HepG2 (cell line): ENCODE results near the gene GP2. TPM values are rescaled to one million over a fixed set of nuclear protein-coding genes. Genes with fewer than 3 reads are reported as not detected.

Experiments
- ATAC-seq: fragments of 200-7000 bp; cut with Tn5 transposase; 3 replicates; pipeline ENCODE4 v1.9.1; 2020; ENCODE audit warnings: mild to moderate bottlenecking, moderate library complexity
- BruUV-seq: library from RNA; stranded (reverse); fragments of 400-500 nt; replicated peaks from 2 replicates; lab custom pipeline; 2021; lab: Mats Ljungman, UMichigan
- CTCF ChIA-PET: fragments of 300-600 bp; formaldehyde crosslinking; extraction: SDS; loops from one replicate; lab custom pipeline; 2021; ENCODE audit warnings: low total read pairs, inconsistent platforms, low intra/inter-chr PET ratio; lab: Yijun Ruan, JAX
- POLR2A ChIA-PET: fragments of 350-600 bp; sonication (Branson Sonifier 250); formaldehyde crosslinking; loops from one replicate; lab custom pipeline; 2020; ENCODE audit warnings: antibody characterized with exemption, inconsistent platforms; lab: Yijun Ruan, JAX
- DNase-seq: peaks from one replicate; pipeline ENCODE4 v3.0.0-alpha.2; 2015; ENCODE audit warnings: low spot score
- FAIRE-seq: peaks from 3 replicates; lab custom pipeline; 2011; peaks lifted over from hg19 to GRCh38; lab: Jason Lieb, UNC
- H2AFZ ChIP-seq: one replicate; pipeline ENCODE4 v1.6.1; 2011; ENCODE audit warnings: low read length, inconsistent platforms
- H3K27ac ChIP-seq: fragments of 300-600 bp; 3 replicates; pipeline ENCODE4 v1.8.0; 2011; ENCODE audit warnings: mixed run types, mild to moderate bottlenecking, mixed read lengths, low read length, inconsistent platforms; ENCODE audit not compliant: insufficient read depth; ENCODE audit errors: extremely low read length
- H3K27me3 ChIP-seq, 2 experiments: fragments of 200-600 bp in 1 of 2; 2 replicates in 1 of 2; 3 replicates in 1 of 2; pipeline versions ENCODE4 v1.6.0 to v1.8.0; 2011; ENCODE audit warnings: low read length in 2 of 2, mild to moderate bottlenecking in 2 of 2, moderate library complexity in 2 of 2, inconsistent platforms in 1 of 2; ENCODE audit not compliant: insufficient read depth in 2 of 2, control insufficient read depth in 1 of 2
- H3K36me3 ChIP-seq, 2 experiments: fragments of 200-600 bp in 1 of 2; replicated peaks in 1 of 2; 2 replicates in 1 of 2; 3 replicates in 1 of 2; pipeline versions ENCODE4 v1.5.1 to v1.8.0; 2011; ENCODE audit warnings: low read length in 2 of 2, inconsistent platforms in 1 of 2; ENCODE audit not compliant: insufficient read depth in 2 of 2, control insufficient read depth in 1 of 2
- H3K4me1 ChIP-seq: 2 replicates; pipeline ENCODE4 v1.5.1; 2012; ENCODE audit warnings: low read length, inconsistent platforms; ENCODE audit not compliant: insufficient read depth
- H3K4me2 ChIP-seq: 2 replicates; pipeline ENCODE4 v1.6.0; 2011; ENCODE audit warnings: low read depth, low read length, inconsistent platforms
- H3K4me3 ChIP-seq, 3 experiments: fragments of 200-600 bp in 1 of 3; sonication (generic), shearing (Covaris generic) in 1 of 3; replicated peaks in 1 of 3; 2 replicates each; pipeline ENCODE4 v1.5.1; 2011 to 2016; ENCODE audit warnings: low read length in 3 of 3, inconsistent platforms in 2 of 3, low read depth in 2 of 3, mild to moderate bottlenecking in 2 of 3, control low read depth in 1 of 3, mixed read lengths in 1 of 3; ENCODE audit not compliant: insufficient read depth in 1 of 3
- H3K79me2 ChIP-seq: one replicate; pipeline ENCODE4 v1.6.1; 2011; ENCODE audit warnings: low read length, inconsistent platforms; ENCODE audit not compliant: insufficient read depth
- H3K9ac ChIP-seq: 2 replicates; pipeline ENCODE4 v1.6.0; 2011; ENCODE audit warnings: mild to moderate bottlenecking, low read depth, low read length, inconsistent platforms; ENCODE audit not compliant: insufficient read depth
- H3K9me3 ChIP-seq: 2 replicates; pipeline ENCODE4 v1.5.1; 2012; ENCODE audit warnings: mild to moderate bottlenecking, low read length
- H4K20me1 ChIP-seq: 2 replicates; pipeline ENCODE4 v1.6.0; 2011; ENCODE audit warnings: inconsistent platforms, mild to moderate bottlenecking, low read length, moderate library complexity; ENCODE audit not compliant: insufficient read depth
- CCDC6 ChIP-seq: sonication (generic); formaldehyde crosslinking; IDR thresholded peaks from 2 replicates; pipeline ENCODE4 v1.8.1; 2022; ENCODE audit warnings: mild to moderate bottlenecking, missing genetic modification reagents, moderate library complexity
- MZF1 ChIP-seq: sonication (generic); formaldehyde crosslinking; IDR thresholded peaks from 2 replicates; pipeline ENCODE4 v1.8.1; 2023; ENCODE audit warnings: mild to moderate bottlenecking, missing genetic modification reagents, borderline replicate concordance
- ZNF431 ChIP-seq: sonication (generic); formaldehyde crosslinking; IDR thresholded peaks from 2 replicates; pipeline ENCODE4 v1.9.0; 2022; ENCODE audit warnings: missing genetic modification reagents, low read depth, mild to moderate bottlenecking, borderline replicate concordance
- ZNF709 ChIP-seq: sonication (generic); formaldehyde crosslinking; IDR thresholded peaks from 2 replicates; pipeline ENCODE4 v1.5.0; 2020; ENCODE audit warnings: mild to moderate bottlenecking, missing genetic modification reagents
- ZNF737 ChIP-seq: sonication (generic); formaldehyde crosslinking; IDR thresholded peaks from 2 replicates; pipeline ENCODE4 v1.5.0; 2020; ENCODE audit warnings: missing genetic modification reagents, mild to moderate bottlenecking, borderline replicate concordance
- WGBS: methylation state at CpG from one replicate; pipeline ENCODE4 v1.1.6; 2017; ENCODE audit warnings: low lambda C conversion rate; 5-methylcytosine and 5-hydroxymethylcytosine counted together
- in situ Hi-C: cut with HindIII; loops from 2 replicates; pipeline ENCODE4 v1.10.0; 2017; ENCODE audit warnings: low pct_unique_long_range_greater_than_20kb; ENCODE audit not compliant: extremely low pct_ligation_motif_present
- intact Hi-C: fragments of 100-400 bp; cut with micrococcal nuclease; formaldehyde crosslinking; loops from one replicate; pipeline ENCODE4 v1.10.0; 2022; ENCODE audit not compliant: unreplicated experiment
- polyA plus RNA-seq, 8 experiments: library from polyadenylated mRNA; depleted of rRNA in 3 of 8; stranded (reverse) in 7 of 8; unstranded in 1 of 8; fragments of >200 nt; fragmentation: Illumina TruSeq in 4 of 8; extraction: Trizol in 4 of 8; gene quantifications; 2 replicates each; pipeline versions ENCODE4 v1.2.1 to v1.2.3, GENCODE V29; 2011 to 2016; ENCODE audit warnings: low read depth in 4 of 8, missing spikeins in 1 of 8, mixed read lengths in 1 of 8; ENCODE audit not compliant: insufficient read depth in 1 of 8
- total RNA-seq, 5 experiments: library from RNA; depleted of rRNA; stranded (reverse); fragments of >200 nt; fragmentation: Illumina TruSeq; extraction: Trizol; gene quantifications; 2 replicates each; pipeline ENCODE4 v1.2.3, GENCODE V29; 2016; ENCODE audit warnings: low read depth in 1 of 5
- TF ChIP-seq, protein P1 (sequence below): sonication (generic); formaldehyde crosslinking; IDR thresholded peaks from 2 replicates; pipeline ENCODE4 v1.5.1; 2020; ENCODE audit warnings: mild to moderate bottlenecking, missing genetic modification reagents, moderate library complexity
- TF ChIP-seq, protein P2 (sequence below): IDR thresholded peaks from 2 replicates; pipeline ENCODE4 v1.4.0; 2020; ENCODE audit warnings: mild to moderate bottlenecking, missing genetic modification reagents
- TF ChIP-seq, protein P3 (sequence below): sonication (generic); formaldehyde crosslinking; IDR thresholded peaks from 2 replicates; pipeline ENCODE4 v1.4.0; 2020; ENCODE audit warnings: mild to moderate bottlenecking, missing genetic modification reagents

The GP2 gene
- total and polyA plus RNA-seq, 2 of the 13 experiments (the other 11 are each of a cell fraction or from before 2014, with no cell fraction given), result 0.15 to 0.69 TPM

- H3K79me2 ChIP-seq, result no peaks in the 10 kb centered on the region
- 64% methylated on average over 3 of the region's 3 CpGs for WGBS
- no TSS peak for BruUV-seq
- no peak overlapping the region for H3K4me2 ChIP-seq
- no peak for FAIRE-seq
- intact Hi-C loops, result no loop called here
- H2AFZ ChIP-seq, result no peak overlapping the region
- H3K36me3 ChIP-seq, result no peaks in the 10 kb centered on the region
- H3K9me3 ChIP-seq, result no peaks in the 10 kb centered on the region
- POLR2A ChIA-PET, result no interaction called here
- CTCF ChIA-PET, result no interaction called here
- in situ Hi-C loops, result no loop called here
- H3K9ac ChIP-seq, result no peak overlapping the region
- H3K4me3 ChIP-seq, result no peak overlapping the region
- H4K20me1 ChIP-seq, result no peaks in the 10 kb centered on the region
- H3K4me1 ChIP-seq, result peaks cover 27% of the 10 kb centered on the region
- no peaks in the 10 kb centered on the region; a peak in 1 of 5 replicates for H3K27me3 ChIP-seq
- ATAC-seq, result no peak
- no peak overlapping the region for H3K27ac ChIP-seq
- no peak for DNase-seq
- TF ChIP-seq CCDC6 (CRISPR knock-in tag) (no peak), ZNF737 (no peak), MZF1 (no peak), ZNF709 (no peak), ZNF431 (CRISPR knock-in tag) (no peak)
- TF ChIP-seq, protein P1, sequence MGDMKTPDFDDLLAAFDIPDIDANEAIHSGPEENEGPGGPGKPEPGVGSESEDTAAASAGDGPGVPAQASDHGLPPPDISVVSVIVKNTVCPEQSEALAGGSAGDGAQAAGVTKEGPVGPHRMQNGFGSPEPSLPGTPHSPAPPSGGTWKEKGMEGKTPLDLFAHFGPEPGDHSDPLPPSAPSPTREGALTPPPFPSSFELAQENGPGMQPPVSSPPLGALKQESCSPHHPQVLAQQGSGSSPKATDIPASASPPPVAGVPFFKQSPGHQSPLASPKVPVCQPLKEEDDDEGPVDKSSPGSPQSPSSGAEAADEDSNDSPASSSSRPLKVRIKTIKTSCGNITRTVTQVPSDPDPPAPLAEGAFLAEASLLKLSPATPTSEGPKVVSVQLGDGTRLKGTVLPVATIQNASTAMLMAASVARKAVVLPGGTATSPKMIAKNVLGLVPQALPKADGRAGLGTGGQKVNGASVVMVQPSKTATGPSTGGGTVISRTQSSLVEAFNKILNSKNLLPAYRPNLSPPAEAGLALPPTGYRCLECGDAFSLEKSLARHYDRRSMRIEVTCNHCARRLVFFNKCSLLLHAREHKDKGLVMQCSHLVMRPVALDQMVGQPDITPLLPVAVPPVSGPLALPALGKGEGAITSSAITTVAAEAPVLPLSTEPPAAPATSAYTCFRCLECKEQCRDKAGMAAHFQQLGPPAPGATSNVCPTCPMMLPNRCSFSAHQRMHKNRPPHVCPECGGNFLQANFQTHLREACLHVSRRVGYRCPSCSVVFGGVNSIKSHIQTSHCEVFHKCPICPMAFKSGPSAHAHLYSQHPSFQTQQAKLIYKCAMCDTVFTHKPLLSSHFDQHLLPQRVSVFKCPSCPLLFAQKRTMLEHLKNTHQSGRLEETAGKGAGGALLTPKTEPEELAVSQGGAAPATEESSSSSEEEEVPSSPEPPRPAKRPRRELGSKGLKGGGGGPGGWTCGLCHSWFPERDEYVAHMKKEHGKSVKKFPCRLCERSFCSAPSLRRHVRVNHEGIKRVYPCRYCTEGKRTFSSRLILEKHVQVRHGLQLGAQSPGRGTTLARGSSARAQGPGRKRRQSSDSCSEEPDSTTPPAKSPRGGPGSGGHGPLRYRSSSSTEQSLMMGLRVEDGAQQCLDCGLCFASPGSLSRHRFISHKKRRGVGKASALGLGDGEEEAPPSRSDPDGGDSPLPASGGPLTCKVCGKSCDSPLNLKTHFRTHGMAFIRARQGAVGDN (CRISPR knock-in tag), result no peak
- TF ChIP-seq, protein P2, sequence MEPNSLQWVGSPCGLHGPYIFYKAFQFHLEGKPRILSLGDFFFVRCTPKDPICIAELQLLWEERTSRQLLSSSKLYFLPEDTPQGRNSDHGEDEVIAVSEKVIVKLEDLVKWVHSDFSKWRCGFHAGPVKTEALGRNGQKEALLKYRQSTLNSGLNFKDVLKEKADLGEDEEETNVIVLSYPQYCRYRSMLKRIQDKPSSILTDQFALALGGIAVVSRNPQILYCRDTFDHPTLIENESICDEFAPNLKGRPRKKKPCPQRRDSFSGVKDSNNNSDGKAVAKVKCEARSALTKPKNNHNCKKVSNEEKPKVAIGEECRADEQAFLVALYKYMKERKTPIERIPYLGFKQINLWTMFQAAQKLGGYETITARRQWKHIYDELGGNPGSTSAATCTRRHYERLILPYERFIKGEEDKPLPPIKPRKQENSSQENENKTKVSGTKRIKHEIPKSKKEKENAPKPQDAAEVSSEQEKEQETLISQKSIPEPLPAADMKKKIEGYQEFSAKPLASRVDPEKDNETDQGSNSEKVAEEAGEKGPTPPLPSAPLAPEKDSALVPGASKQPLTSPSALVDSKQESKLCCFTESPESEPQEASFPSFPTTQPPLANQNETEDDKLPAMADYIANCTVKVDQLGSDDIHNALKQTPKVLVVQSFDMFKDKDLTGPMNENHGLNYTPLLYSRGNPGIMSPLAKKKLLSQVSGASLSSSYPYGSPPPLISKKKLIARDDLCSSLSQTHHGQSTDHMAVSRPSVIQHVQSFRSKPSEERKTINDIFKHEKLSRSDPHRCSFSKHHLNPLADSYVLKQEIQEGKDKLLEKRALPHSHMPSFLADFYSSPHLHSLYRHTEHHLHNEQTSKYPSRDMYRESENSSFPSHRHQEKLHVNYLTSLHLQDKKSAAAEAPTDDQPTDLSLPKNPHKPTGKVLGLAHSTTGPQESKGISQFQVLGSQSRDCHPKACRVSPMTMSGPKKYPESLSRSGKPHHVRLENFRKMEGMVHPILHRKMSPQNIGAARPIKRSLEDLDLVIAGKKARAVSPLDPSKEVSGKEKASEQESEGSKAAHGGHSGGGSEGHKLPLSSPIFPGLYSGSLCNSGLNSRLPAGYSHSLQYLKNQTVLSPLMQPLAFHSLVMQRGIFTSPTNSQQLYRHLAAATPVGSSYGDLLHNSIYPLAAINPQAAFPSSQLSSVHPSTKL (CRISPR knock-in tag), result no peak
- TF ChIP-seq, protein P3, sequence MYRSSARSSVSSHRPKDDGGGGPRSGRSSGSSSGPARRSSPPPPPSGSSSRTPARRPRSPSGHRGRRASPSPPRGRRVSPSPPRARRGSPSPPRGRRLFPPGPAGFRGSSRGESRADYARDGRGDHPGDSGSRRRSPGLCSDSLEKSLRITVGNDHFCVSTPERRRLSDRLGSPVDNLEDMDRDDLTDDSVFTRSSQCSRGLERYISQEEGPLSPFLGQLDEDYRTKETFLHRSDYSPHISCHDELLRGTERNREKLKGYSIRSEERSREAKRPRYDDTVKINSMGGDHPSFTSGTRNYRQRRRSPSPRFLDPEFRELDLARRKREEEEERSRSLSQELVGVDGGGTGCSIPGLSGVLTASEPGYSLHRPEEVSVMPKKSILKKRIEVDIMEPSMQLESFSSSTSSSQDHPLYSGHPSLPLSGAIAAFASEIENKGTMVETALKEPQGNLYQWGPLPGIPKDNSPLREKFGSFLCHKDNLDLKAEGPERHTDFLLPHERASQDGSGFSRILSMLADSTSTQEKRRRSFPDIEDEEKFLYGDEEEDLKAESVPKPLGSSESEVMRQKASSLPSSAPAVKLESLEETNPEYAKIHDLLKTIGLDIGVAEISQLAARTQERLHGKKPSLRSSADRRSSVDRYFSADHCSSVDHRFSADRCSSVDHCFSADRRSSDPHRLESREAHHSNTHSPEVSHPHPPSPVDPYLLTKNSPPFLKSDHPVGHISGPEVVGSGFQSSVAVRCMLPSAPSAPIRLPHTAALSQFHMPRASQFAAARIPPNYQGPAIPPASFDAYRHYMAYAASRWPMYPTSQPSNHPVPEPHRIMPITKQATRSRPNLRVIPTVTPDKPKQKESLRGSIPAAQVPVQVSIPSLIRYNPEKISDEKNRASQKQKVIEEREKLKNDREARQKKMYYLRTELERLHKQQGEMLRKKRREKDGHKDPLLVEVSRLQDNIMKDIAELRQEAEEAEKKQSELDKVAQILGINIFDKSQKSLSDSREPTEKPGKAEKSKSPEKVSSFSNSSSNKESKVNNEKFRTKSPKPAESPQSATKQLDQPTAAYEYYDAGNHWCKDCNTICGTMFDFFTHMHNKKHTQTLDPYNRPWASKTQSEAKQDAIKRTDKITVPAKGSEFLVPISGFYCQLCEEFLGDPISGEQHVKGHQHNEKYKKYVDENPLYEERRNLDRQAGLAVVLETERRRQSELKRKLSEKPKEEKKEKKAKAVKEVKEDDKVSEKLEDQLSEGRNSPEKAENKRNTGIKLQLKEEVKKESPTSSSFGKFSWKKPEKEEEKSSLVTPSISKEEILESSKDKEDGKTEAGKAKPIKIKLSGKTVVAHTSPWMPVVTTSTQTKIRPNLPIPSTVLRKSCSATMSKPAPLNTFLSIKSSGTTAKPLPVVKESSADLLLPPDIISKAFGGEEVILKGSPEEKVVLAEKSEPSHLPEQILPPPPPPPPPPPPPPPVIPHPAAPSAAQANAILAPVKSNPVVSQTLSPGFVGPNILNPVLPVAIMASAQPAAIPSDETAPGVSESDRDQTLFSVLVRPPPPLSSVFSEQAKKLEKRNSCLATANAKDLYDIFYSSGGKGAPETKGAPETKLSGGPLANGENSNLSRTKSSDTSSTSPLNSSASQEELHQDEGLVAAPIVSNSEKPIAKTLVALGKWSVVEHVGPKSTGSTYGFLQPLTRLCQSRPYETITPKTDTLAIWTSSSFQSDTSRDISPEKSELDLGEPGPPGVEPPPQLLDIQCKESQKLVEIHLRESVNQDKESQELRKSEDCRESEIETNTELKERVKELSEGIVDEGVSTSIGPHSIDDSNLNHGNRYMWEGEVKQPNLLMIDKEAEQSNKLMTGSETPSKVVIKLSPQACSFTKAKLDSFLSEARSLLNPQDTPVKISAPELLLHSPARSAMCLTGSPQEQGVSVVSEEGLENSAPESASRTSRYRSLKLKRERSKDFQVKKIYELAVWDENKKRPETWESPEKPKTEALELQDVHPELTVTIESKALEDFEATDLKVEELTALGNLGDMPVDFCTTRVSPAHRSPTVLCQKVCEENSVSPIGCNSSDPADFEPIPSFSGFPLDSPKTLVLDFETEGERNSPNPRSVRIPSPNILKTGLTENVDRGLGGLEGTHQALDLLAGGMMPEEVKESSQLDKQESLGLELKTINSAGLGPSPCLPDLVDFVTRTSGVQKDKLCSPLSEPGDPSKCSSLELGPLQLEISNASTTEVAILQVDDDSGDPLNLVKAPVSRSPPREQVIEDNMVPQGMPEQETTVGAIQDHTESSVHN (CRISPR knock-in tag), result no peak
These were observed 2.3 kb downstream of the GP2 start for GRCh38 chr16:20325005-20325404.
